Activated CD4-positive, alpha-beta T cell treated with anti-CD3 and anti-CD28 coated beads for 36 hours (primary cell): ENCODE results near the gene TCF12. TPM values are rescaled to one million over a fixed set of nuclear protein-coding genes. Genes with fewer than 3 reads are reported as not detected.
"Not testable (repeated sequence)": the region's sequence is repeated elsewhere in the genome, so short reads cannot be mapped to it uniquely, and the experiment has no call there.

ENCODE experiments used
- ATAC-seq: fragments of 200-7000 bp; cut with Tn5 transposase; one replicate; pipeline ENCODE4 v1.10.0; 2021; ENCODE audit warnings: mild to moderate bottlenecking, moderate library complexity
- CTCF ChIA-PET: fragments of 350-600 bp; sonication (Branson Sonifier 250); formaldehyde crosslinking; loops from one replicate; lab custom pipeline; 2021; ENCODE audit warnings: antibody characterized with exemption; lab: Charles Lee
- POLR2A ChIA-PET: fragments of 350-600 bp; sonication (Branson Sonifier 250); formaldehyde crosslinking; loops from one replicate; lab custom pipeline; 2021; ENCODE audit warnings: antibody characterized with exemption, inconsistent platforms; lab: Charles Lee
- DNase-seq: peaks from one replicate; pipeline ENCODE4 v3.0.0-alpha.2; 2020
- H3K27ac Mint-ChIP-seq: one replicate; pipeline ENCODE4 v1.8.0; 2021; ENCODE audit warnings: mixed read lengths
- H3K27me3 Mint-ChIP-seq: one replicate; pipeline ENCODE4 v1.8.0; 2021; ENCODE audit warnings: mixed read lengths
- H3K36me3 Mint-ChIP-seq: one replicate; pipeline ENCODE4 v1.8.0; 2021; ENCODE audit warnings: low read depth, mixed read lengths
- H3K4me1 Mint-ChIP-seq: one replicate; pipeline ENCODE4 v1.8.0; 2021; ENCODE audit warnings: mixed read lengths
- H3K4me3 Mint-ChIP-seq: one replicate; pipeline ENCODE4 v1.8.0; 2021; ENCODE audit warnings: mild to moderate bottlenecking, moderate library complexity, mixed read lengths
- H3K9me3 Mint-ChIP-seq: one replicate; pipeline ENCODE4 v1.8.0; 2021; ENCODE audit warnings: low read depth, mixed read lengths
- intact Hi-C, 2 experiments: fragments of 100-400 bp; cut with DNase I in 1 of 2; cut with micrococcal nuclease in 1 of 2; formaldehyde crosslinking; loops; one replicate each; pipeline versions ENCODE4 v1.14.2 to v1.15.1; 2022 to 2024; cut with DNase I, micrococcal nuclease
- total RNA-seq, 2 experiments: library from RNA; stranded (reverse); gene quantifications; one replicate each; pipeline ENCODE4 v1.2.3, GENCODE V29; 2021

The TCF12 gene
- total RNA-seq, 2 experiments from 2014 or later, result 61.1 to 74.9 TPM

DNA sequence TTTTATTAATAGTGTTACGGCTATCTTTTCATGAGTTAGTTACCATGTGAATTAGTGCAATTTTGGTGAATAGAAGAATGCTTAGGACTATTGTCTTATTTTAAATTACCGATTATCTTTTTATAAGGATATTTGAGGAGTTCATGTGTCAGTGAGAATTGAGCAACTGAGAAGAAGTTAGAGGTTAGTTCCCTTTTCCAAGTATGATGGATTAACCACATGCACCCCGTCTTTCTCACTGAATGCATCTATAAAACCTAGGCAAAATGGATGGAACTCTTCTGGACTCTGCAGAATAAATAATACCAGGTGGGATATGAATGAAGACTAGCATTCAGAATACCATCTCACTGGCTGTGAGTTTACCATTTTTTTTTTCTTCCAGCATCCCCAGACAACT lies 74.3 kb downstream of the TCF12 start:
- ChIA-PET POLR2A (no interaction called here), CTCF (interaction anchor here (1.2 kb wide), 1 partner anchor 12 kb away, joined by 4 read pairs; no protein-coding TSS in a partner anchor)
- DNase-seq (no peak), ATAC-seq (no peak)
- intact Hi-C loops, result no loop called here
- Mint-ChIP-seq H3K27me3 (no peaks in the 10 kb centered on the region), H3K27ac (no peak overlapping the region), H3K4me3 (no peak overlapping the region), H3K36me3 (peaks cover 28% of the 10 kb centered on the region), H3K4me1 (peaks cover 12% of the 10 kb centered on the region), H3K9me3 (no peaks in the 10 kb centered on the region)

DNA sequence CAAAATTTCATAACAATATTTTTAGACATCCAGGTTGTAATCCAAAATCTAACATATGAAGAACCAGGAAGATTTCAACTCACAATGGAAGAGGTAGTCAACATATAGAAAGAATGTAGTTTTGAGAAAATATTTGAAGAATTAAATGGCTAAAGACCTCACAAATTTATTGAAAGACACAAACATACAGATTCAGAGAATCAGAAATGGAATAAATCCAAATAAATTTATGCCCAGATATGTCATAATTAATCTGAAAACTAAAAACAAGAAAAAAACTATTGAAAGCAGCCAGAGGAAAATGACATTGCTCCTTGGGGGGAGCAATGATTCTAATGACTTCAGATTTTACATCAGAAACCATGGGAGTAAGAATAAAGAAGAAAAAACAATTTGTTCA lies 75.8 kb downstream of the TCF12 start:
- intact Hi-C loops, result no loop called here
- Mint-ChIP-seq H3K27ac (no peak overlapping the region), H3K9me3 (no peaks in the 10 kb centered on the region), H3K27me3 (no peaks in the 10 kb centered on the region), H3K4me1 (peaks cover 10% of the 10 kb centered on the region), H3K36me3 (peaks cover 28% of the 10 kb centered on the region), H3K4me3 (no peak overlapping the region)
- ATAC-seq (no peak), DNase-seq (no peak)
- ChIA-PET CTCF (interaction anchor here (0.9 kb wide), 1 partner anchor 17 kb away, joined by 3 read pairs; no protein-coding TSS in a partner anchor), POLR2A (no interaction called here)

DNA sequence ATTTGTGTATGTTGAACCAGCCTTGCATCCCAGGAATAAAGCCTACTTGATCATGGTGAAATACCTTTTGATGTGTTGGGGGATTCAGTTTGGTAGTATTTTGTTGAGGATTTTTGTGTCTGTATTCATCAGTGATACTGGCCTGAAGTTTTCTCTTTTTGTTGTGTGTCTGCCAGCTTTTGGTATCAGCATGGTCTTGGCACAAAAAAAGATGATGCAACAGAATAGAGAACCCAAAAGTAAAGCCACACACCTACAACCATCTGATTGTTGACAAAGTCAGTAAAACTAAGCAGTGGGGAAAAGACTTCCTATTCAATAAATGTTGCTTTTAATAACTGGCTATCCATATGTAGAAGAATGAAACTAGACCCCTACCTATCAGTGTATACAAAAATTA lies 77.6 kb downstream of the TCF12 start:
- intact Hi-C loops, result no loop called here
- CTCF ChIA-PET, result interaction anchor here (0.7 kb wide), 1 partner anchor 15 kb away, joined by 3 read pairs; no protein-coding TSS in a partner anchor
- Mint-ChIP-seq H3K27ac (no peak overlapping the region), H3K9me3 (no peaks in the 10 kb centered on the region), H3K36me3 (peaks cover 28% of the 10 kb centered on the region), H3K27me3 (no peaks in the 10 kb centered on the region), H3K4me1 (no peaks in the 10 kb centered on the region), H3K4me3 (no peak overlapping the region)
- DNase-seq (no peak), ATAC-seq (no peak)
- POLR2A ChIA-PET, result no interaction called here

DNA sequence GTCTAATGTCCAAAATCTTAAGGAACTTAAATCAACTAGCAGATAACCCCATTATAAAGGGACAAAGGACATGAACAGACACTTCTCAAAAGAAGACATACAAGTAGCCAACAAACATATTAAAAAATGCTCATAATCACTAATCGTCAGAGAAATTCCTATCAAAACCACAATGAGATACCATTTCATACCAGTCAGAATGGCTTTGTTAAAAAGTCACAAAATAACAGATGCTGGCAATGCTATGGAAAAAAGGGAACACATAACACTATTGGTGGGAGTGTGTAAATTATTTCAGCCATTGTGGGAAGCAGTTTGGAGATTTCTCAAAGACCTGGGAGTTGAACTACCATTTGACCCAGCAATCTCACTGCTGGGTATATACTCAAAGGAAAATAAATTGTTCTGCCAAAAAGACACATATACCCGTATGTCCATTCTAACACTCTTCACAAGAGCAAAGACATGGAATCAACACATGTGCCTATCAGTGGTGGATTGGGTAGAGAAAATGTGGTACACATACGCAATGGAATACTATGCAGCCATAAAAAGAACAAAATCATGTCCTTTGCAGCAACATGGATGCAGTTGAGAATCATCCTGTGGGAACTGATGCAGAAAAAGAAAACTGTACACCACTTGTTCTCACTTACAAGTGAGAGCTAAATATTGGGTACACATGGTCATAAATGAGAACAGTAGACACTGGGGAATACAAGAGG lies 78.5 kb downstream of the TCF12 start:
- Mint-ChIP-seq H3K9me3 (no peaks in the 10 kb centered on the region), H3K36me3 (peaks cover 33% of the 10 kb centered on the region), H3K27ac (no peak overlapping the region), H3K4me1 (peaks cover 5% of the 10 kb centered on the region), H3K4me3 (no peak overlapping the region), H3K27me3 (no peaks in the 10 kb centered on the region)
- POLR2A ChIA-PET, result no interaction called here
- intact Hi-C loops, result no loop called here
- ATAC-seq (no peak), DNase-seq (no peak)
- CTCF ChIA-PET, result no interaction called here

DNA sequence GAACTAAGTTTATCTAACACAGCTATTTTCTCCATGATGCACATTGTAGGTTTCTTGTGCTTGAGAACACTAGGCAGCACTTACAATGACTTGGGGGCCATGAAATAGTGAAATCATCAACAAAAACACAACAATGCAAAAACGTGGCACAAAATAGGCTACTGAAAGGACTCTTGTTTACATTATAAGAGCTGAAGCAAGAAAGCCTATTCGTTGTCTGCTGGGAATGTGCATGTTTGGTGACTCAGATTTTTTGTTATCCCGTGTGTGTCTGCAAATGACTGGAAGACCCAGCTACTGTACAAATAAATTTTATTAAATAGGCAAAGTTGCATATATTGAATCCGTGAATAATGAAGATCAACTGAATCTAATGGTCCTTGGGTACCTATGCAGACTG lies 85.0 kb downstream of the TCF12 start:
- Mint-ChIP-seq H3K4me1 (peaks cover 19% of the 10 kb centered on the region), H3K27me3 (no peaks in the 10 kb centered on the region), H3K9me3 (no peaks in the 10 kb centered on the region), H3K4me3 (no peak overlapping the region), H3K36me3 (peaks cover 13% of the 10 kb centered on the region), H3K27ac (no peak overlapping the region)
- ChIA-PET CTCF (interaction anchor here (0.7 to 1.6 kb wide), 3 partner anchors 10 to 507 kb away, joined by 3 to 5 read pairs (median 4); no protein-coding TSS in a partner anchor), POLR2A (no interaction called here)
- ATAC-seq, result no peak
- intact Hi-C loops, result no loop called here
- no peak for DNase-seq

DNA sequence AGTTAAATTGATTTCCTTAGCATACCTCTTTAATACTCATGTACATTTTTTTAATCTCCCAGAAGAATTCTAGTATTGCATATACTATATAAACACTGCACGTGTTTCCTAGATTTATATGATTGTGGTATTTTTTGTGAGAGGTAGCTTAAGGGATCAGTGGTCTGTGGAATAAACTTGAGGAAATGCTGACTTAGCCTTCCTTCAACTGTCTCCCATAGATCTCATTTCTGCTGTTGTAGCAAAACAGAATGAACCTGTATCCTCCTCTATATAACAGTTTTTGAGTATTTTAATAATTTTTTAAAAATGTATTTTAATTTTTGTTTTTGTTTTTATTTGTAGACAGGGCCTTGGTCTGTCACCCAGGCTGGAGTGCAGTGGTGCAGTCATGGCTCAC lies 86.8 kb downstream of the TCF12 start:
- no peak overlapping the region for H3K27ac Mint-ChIP-seq
- intact Hi-C loops, result no loop called here
- peaks cover 16% of the 10 kb centered on the region for H3K36me3 Mint-ChIP-seq
- no peak for DNase-seq
- no peaks in the 10 kb centered on the region for H3K27me3 Mint-ChIP-seq
- no peak overlapping the region for H3K4me3 Mint-ChIP-seq
- POLR2A ChIA-PET, result no interaction called here
- CTCF ChIA-PET, result interaction anchor here (1.6 kb wide), 2 partner anchors 12 to 134 kb away, joined by 4 to 5 read pairs; no protein-coding TSS in a partner anchor
- no peak for ATAC-seq
- peaks cover 22% of the 10 kb centered on the region for H3K4me1 Mint-ChIP-seq
- no peaks in the 10 kb centered on the region for H3K9me3 Mint-ChIP-seq

DNA sequence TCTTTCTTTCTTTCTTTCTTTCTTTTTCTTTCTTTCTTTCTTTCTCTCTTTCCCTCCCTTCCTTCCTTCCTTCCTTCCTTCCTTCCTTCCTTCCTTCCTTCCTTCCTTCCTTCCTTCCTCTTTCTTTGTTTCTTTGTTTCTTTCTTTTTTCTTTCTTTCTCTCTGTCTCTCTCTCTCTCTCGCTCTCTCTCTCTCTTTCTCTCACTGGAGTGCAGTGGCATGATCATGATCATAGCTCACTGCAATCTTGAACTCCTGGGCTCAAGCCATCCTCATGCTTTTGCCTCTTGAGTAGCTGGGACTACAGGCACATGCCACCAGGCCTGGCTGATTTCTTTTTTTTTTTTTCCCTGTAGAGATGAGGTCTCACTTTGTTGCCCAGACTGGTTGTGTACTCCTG lies 89.4 kb downstream of the TCF12 start:
- CTCF ChIA-PET, result interaction anchor here (1.1 kb wide), 1 partner anchor 15 kb away, joined by 3 read pairs; no protein-coding TSS in a partner anchor
- peaks cover 27% of the 10 kb centered on the region for H3K4me1 Mint-ChIP-seq
- POLR2A ChIA-PET, intact Hi-C loops, DNase-seq, H3K27me3 Mint-ChIP-seq, ATAC-seq, H3K27ac Mint-ChIP-seq, H3K9me3 Mint-ChIP-seq, H3K4me3 Mint-ChIP-seq: not testable (repeated sequence)
- H3K36me3 Mint-ChIP-seq, result peaks cover 12% of the 10 kb centered on the region

DNA sequence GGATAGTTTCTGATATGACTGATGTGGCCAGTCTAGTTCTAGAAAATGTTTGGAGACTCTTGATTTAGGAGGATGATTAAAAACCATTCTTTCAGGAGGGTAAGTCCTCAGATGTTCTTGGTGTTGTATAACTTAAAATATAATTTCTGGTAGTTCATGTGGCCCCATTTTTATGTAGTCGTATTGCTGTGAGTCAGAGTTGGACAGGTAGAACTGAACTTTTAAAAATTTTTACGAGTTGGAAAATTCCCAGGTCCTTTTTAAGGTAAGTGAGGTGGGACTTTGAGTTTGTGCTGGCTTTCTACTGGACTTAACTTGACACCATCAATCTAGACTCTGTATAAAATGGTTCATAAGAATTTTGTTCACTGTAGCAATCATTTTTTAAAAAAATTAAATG lies 92.3 kb downstream of the TCF12 start:
- H3K4me1 Mint-ChIP-seq, result peaks cover 40% of the 10 kb centered on the region
- no peak overlapping the region for H3K27ac Mint-ChIP-seq
- CTCF ChIA-PET, result interaction anchor here (0.6 kb wide), 1 partner anchor 15 kb away, joined by 3 read pairs; no protein-coding TSS in a partner anchor
- H3K9me3 Mint-ChIP-seq, result no peaks in the 10 kb centered on the region
- POLR2A ChIA-PET, result no interaction called here
- DNase-seq, result no peak
- ATAC-seq, result no peak
- no peaks in the 10 kb centered on the region for H3K27me3 Mint-ChIP-seq
- H3K4me3 Mint-ChIP-seq, result no peak overlapping the region
- H3K36me3 Mint-ChIP-seq, result peaks cover 8% of the 10 kb centered on the region
- intact Hi-C loops, result no loop called here

DNA sequence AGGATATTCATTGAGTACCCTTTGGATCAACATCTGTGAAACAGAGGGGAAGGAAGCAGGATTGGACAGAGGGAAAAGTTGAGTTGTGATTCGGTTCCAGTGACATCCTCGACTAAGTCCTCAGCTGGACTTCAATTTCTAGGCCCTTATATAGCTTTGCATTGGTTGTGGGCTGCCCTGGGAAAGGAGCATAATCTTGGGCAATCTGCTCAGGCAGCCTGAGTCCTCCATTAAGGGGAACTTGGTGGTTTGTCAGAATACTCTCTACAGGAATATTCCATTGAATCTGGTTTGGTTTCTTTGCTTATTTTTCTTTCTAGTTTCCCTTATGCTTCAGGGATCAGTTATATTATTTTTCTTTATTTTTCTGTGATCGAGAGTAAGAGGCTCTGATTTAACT lies 94.1 kb downstream of the TCF12 start:
- H3K27ac Mint-ChIP-seq, result no peak overlapping the region
- no peak overlapping the region for H3K4me3 Mint-ChIP-seq
- intact Hi-C loops, result no loop called here
- POLR2A ChIA-PET, result no interaction called here
- H3K4me1 Mint-ChIP-seq, result peaks cover 42% of the 10 kb centered on the region
- CTCF ChIA-PET, result no interaction called here
- DNase-seq (no peak), ATAC-seq (no peak)
- H3K36me3 Mint-ChIP-seq, result peaks cover 8% of the 10 kb centered on the region
- no peaks in the 10 kb centered on the region for H3K9me3 Mint-ChIP-seq
- no peaks in the 10 kb centered on the region for H3K27me3 Mint-ChIP-seq

DNA sequence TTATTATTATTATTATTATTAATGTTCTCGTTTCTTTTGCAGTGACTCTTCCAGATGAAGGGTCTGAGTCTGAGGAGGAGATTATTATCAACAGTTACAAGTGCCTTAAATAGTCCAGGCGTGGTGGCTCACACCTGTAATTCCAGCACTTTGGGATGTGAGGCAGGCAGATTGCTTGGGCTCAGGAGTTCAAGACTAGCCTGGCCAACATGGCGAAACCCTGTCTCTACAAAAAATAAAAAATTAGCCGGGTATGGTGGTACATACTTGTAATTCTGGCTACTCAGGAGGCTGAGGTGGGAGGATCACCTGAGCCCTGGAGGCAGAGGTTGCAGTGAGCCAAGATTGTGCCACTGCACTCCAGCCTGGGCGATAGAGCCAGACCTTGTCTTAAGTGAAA lies 96.5 kb downstream of the TCF12 start:
- H3K36me3 Mint-ChIP-seq, H3K27ac Mint-ChIP-seq, H3K9me3 Mint-ChIP-seq, CTCF ChIA-PET, ATAC-seq, H3K4me3 Mint-ChIP-seq, DNase-seq, POLR2A ChIA-PET, H3K27me3 Mint-ChIP-seq: not testable (repeated sequence)
- H3K4me1 Mint-ChIP-seq, result peaks cover 40% of the 10 kb centered on the region
- intact Hi-C loops, result loop anchor here in 1 of 2 experiments (5.0 kb wide), 1 partner anchor 292 kb away; no protein-coding TSS in a partner anchor

DNA sequence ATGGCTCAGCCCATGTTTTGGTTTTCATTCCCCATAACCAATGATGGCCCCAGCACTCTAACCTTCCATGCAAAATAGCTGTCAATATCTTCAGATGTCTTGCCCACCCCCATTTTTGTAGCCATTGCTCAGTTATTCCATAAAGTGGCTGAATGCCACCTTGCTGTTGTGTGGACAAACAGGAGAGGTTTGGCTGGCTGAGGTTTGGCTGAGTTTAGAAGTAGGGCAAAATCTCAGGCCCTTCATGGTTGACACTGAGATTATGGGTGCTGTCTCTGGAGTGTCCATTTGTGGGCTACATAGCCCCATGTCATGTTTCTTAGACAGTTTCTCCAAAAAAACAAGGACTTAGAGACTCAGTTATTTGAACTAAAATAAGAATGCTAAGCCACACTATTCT lies 96.9 kb downstream of the TCF12 start:
- no peak overlapping the region for H3K4me3 Mint-ChIP-seq
- ATAC-seq, result no peak

DNA sequence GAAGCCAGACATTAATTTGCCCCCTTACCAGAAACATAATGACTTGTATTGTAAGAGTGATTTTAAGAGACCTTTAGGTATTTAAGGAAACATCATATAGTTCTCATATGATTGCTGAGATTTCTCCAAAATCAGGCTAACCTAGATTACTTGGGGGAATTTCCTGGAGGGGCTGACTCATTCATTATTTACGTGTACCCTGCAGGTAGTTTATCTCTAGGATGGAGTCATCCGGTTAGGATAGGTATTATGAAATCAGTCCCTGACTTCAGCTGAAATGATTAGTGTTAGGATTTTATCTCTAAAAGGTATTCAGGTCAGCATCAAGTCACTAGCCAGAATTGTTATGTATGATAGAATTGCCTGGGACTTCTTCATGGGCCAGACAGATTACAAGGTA lies 97.5 kb downstream of the TCF12 start:
- intact Hi-C loops, result loop anchor here in 1 of 2 experiments (5.0 kb wide), 1 partner anchor 291 kb away; no protein-coding TSS in a partner anchor
- no peak for DNase-seq
- ChIA-PET POLR2A (no interaction called here), CTCF (no interaction called here)
- Mint-ChIP-seq H3K4me1 (peaks cover 37% of the 10 kb centered on the region), H3K36me3 (peaks cover 3% of the 10 kb centered on the region), H3K27me3 (no peaks in the 10 kb centered on the region), H3K4me3 (no peak overlapping the region), H3K9me3 (no peaks in the 10 kb centered on the region), H3K27ac (no peak overlapping the region)
- no peak for ATAC-seq

More for the DNA sequence above, 96.9 kb downstream of the TCF12 start:
- no peaks in the 10 kb centered on the region for H3K9me3 Mint-ChIP-seq
- CTCF ChIA-PET, result no interaction called here
- intact Hi-C loops, result loop anchor here in 1 of 2 experiments (5.0 kb wide), 1 partner anchor 292 kb away; no protein-coding TSS in a partner anchor
- H3K4me1 Mint-ChIP-seq, result peaks cover 42% of the 10 kb centered on the region
- no peak overlapping the region for H3K27ac Mint-ChIP-seq
- H3K36me3 Mint-ChIP-seq, result peaks cover 5% of the 10 kb centered on the region
- no peaks in the 10 kb centered on the region for H3K27me3 Mint-ChIP-seq
- POLR2A ChIA-PET, result no interaction called here
- no peak for DNase-seq
